AG04449 (cell line): ENCODE measurements around the gene VSNL1.

Experiments used
- CTCF ChIA-PET: fragments of 350-600 bp; formaldehyde crosslinking; extraction: SDS; loops from one replicate; lab custom pipeline; 2021; ENCODE audit warnings: antibody characterized with exemption; lab: Yijun Ruan, JAX
- POLR2A ChIA-PET: fragments of 400-600, 350-600 bp; formaldehyde crosslinking; extraction: SDS; loops from one replicate; lab custom pipeline; 2020; ENCODE audit warnings: antibody characterized with exemption, inconsistent platforms; lab: Yijun Ruan, JAX
- DNase-seq: peaks from one replicate; pipeline ENCODE4 v3.0.0-alpha.2; 2010; ENCODE audit warnings: low read depth, low spot score
- H3K4me3 ChIP-seq: 2 replicates; pipeline ENCODE4 v1.5.1; 2011; ENCODE audit warnings: low read depth, mild to moderate bottlenecking, control low read depth, low read length
- TF ChIP-seq, protein P1 (sequence below): IDR thresholded peaks from one replicate; pipeline ENCODE4 v1.5.1; 2011; ENCODE audit warnings: mild to moderate bottlenecking, moderate library complexity, low read length, control low read depth, inconsistent platforms; ENCODE audit not compliant: insufficient read depth; ENCODE audit errors: missing control alignments

VSNL1 gene

GRCh38 chr2:17574406-17575073 is 34.0 kb downstream of the VSNL1 start:
- TF ChIP-seq, protein P1, sequence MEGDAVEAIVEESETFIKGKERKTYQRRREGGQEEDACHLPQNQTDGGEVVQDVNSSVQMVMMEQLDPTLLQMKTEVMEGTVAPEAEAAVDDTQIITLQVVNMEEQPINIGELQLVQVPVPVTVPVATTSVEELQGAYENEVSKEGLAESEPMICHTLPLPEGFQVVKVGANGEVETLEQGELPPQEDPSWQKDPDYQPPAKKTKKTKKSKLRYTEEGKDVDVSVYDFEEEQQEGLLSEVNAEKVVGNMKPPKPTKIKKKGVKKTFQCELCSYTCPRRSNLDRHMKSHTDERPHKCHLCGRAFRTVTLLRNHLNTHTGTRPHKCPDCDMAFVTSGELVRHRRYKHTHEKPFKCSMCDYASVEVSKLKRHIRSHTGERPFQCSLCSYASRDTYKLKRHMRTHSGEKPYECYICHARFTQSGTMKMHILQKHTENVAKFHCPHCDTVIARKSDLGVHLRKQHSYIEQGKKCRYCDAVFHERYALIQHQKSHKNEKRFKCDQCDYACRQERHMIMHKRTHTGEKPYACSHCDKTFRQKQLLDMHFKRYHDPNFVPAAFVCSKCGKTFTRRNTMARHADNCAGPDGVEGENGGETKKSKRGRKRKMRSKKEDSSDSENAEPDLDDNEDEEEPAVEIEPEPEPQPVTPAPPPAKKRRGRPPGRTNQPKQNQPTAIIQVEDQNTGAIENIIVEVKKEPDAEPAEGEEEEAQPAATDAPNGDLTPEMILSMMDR, result no peak
- no peak for DNase-seq
- ChIA-PET CTCF (interaction anchor here (1.0 to 1.3 kb wide), 3 partner anchors 24 to 265 kb away, joined by 3 to 5 read pairs (median 3); no protein-coding TSS in a partner anchor), POLR2A (no interaction called here)
- H3K4me3 ChIP-seq, result no peak overlapping the region

GRCh38 chr2:17576802-17577201 is 36.3 kb downstream of the VSNL1 start:
- TF ChIP-seq, protein P1, result no peak
- no peak for DNase-seq
- H3K4me3 ChIP-seq, result no peak overlapping the region
- ChIA-PET POLR2A (no interaction called here), CTCF (no interaction called here)

DNA sequence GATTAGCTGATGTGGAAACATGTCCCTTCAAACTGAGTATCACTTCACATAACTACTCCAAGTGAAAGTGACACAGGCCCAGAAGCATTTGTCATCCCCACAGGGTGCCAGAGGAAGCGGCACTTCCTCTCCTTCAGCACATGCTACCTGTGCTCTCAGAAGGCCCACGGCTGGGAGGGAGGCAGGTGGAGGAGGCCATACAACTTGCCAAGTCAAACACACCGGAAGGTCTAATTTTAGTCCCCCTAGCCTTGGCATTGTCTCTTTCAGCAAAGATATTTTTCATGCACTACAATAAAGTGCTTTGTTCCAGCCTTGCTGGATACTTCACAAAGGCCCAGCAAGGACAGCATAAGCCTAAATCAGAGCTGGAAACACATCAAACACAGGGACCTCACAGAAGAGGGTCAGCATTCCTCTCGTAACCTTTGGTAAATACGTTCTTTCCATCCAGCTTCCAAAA is 38.0 kb downstream of the VSNL1 start:
- TF ChIP-seq, protein P1, result no peak
- CTCF ChIA-PET, result no interaction called here
- no peak for DNase-seq
- POLR2A ChIA-PET, result no interaction called here
- H3K4me3 ChIP-seq, result no peak overlapping the region

DNA sequence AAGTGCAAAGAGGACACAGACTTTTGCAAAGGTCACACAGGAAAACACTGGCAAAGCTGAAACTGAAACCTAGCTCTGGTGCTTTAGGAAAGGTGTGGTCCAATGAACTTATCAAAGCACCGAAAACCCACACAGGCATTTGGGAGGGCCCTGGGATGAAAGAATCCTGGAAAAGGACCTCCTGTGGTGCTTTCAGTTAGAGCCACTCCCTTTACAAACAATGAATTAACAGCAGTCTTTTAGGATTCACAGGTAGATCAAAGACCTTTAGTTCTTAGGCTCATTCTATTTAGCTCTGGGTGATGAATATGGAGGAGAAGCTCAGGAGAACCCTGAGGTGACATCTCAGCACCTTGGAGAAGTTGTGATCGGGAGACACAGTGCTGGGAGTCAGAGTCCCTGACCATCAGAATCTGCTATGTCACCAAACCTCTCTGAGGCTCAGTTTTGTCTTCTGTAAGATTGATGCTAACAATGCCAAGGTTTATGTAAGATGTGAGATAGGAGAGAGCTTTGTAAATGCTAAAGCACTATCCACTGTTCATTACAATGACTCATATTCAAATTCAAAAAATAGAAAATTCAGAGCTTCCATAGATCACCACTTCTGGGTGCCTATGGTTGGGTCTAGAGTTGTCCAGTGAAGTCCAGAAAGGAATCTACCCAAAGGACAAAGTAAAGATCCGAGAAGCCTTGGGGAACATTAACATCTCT is 39.3 kb downstream of the VSNL1 start:
- TF ChIP-seq, protein P1, result no peak
- H3K4me3 ChIP-seq, result no peak overlapping the region
- DNase-seq, result no peak
- ChIA-PET CTCF (no interaction called here), POLR2A (no interaction called here)

- no peak for DNase-seq
- no peak overlapping the region for H3K4me3 ChIP-seq
- ChIA-PET CTCF (no interaction called here), POLR2A (no interaction called here)
- TF ChIP-seq, protein P1, result no peak
Measured at GRCh38 chr2:17580319-17580715, 39.8 kb downstream of the VSNL1 start.

GRCh38 chr2:17581831-17582230 is 41.3 kb downstream of the VSNL1 start:
- TF ChIP-seq, protein P1, result no peak
- DNase-seq, result no peak
- no peak overlapping the region for H3K4me3 ChIP-seq
- ChIA-PET POLR2A (no interaction called here), CTCF (no interaction called here)
